T follicular helper cell (primary cell): Measurements from ENCODE around the gene IER5L.

Experiments
- DNase-seq: peaks from one replicate; pipeline ENCODE4 v3.0.0-alpha.2; 2020; ENCODE audit warnings: low read depth
- total RNA-seq, 2 experiments: gene quantifications; one replicate each; lab custom pipeline; 2026; lab: John Stamatoyannopoulos, UW

IER5L gene
- 1.6 to 6.2 reads per million in 2 experiments for total RNA-seq

DNA sequence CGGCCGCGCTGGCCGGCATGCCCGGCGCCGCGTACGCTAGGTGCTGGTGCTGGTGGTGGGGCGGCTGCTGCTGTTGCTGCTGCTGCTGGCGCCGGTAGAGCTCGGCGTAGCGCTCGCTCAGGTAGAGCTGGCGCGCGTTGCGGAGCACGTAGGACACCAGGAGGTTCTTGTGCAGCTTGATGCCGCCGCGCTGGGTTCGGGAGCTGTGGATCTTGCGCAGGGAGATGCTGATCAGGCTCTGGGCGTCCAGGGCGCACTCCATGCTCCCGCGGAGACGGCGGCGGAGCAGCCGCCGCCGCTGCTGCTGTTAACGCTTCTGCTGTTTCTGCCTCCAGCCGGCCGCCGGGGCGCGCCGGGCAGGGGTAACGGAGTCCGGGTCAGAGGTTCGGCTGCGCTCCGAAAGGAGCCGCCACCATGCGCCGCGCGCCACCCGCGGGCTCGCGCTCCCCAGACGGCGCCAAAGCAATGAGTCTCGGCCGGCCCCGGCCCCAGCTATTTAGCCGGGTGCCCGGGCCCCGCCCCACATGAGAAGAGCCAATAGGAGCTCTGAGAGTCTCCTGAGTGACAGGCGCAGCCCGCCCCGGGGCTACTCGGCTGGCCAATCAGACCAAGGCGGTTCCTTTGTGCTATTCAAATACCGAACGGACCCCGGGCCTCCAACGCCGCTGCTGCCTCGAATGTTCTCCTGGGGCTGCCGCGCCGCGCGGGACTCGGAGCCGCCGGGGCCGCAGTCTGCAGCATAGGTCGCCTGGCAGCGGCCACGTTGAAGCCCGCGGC lies at the start of gene IER5L:
Gene IER5L (minus strand): TSS at position 471 of the 777 bp plus-strand sequence. CDS start 209 bp downstream, at position 262.
- DNase-seq = peak; percentile 87

DNA sequence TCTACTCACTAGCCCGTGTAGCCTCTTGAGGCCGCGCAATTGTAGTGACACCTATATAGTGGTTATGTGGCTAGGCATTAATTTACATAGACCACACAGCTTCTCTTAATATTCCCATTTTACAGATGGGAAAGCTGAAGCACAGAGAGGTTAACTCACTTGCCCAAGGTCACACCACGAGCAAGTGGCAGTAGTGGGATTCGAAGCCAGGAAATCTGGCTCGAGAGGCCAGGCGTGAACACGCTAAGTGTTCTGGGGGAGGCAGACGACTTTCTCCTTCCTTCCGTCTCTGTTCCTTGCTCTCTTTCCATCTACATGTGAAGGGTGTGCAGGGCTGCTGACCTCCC lies 49.8 kb upstream of the IER5L start:
- no peak for DNase-seq

DNA sequence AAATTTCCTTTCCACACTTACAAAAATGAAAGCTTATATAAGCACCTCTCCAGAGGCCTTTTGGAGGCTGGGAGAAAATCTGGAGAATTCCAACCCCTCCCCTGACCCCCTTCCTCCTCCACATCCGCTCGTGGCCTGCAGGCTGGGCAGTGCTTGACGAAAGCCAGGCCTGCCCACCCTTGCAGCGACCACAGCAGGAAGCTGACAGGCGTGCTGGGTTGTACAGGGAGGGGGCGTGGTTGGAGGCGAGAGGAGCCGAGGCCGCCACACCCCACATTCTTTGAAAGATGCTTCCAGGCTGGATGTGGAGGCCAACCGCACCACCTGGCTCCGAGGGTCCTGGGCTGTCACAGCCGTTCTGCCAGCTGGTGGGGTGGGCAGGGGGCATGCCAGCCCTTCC lies 47.8 kb upstream of the IER5L start:
- DNase-seq = no peak

DNA sequence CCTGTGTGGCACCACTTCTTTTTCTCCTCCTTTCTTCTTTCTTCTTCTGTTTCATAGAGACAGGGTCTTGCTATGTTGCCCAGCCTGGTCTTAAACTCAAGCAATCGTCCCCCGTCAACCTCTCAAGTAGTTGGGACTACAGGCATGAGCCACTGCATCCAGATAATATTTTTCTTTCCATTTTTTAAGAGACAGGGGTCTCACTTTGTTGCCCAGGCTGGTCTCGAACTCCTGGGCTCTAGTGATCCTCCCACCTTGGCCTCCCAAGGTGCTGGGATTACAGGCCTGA lies 47.4 kb upstream of the IER5L start:
- DNase-seq = no peak

DNA sequence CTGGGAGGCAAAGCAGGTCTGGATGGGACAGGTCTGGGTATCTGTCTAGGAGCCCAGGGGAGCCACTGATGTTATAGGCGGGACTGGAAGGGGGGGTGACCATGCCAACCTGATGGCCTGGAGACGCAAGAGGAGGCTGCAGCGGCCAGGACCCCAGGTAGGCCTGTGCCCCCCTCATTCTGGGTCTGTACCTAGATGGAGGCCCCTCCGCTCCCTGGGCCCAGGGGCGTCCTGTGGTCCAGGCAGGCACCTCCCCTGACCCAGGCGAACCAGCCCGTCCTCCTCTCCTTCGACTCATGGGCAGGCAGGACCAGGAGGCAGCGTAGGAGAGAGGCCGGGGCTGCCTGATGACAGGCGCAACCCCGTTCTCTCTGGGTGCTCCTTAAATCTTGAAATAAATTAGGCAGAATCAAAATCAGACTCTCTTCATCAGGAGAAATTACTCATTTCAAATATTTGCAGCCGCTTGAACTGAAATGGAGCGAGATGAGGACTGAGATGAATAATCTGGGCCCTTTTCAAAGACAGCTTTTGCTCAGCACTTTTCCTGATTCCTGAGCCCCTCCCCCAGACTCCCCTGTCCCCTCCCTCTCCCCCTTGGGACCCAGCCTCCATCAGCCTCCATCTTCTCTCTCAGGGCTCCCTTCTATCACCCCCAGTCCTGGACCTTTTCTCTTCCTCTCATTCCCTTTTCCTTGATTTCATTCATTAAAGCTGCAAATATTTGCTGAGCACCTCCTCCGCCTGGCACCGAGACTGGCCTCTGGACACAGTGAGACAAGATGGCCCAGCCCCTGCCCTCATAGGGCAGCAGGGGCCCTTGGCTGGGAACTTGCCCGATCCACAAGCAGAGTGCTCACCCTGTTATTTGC lies 46.8 kb upstream of the IER5L start:
- DNase-seq = no peak

DNA sequence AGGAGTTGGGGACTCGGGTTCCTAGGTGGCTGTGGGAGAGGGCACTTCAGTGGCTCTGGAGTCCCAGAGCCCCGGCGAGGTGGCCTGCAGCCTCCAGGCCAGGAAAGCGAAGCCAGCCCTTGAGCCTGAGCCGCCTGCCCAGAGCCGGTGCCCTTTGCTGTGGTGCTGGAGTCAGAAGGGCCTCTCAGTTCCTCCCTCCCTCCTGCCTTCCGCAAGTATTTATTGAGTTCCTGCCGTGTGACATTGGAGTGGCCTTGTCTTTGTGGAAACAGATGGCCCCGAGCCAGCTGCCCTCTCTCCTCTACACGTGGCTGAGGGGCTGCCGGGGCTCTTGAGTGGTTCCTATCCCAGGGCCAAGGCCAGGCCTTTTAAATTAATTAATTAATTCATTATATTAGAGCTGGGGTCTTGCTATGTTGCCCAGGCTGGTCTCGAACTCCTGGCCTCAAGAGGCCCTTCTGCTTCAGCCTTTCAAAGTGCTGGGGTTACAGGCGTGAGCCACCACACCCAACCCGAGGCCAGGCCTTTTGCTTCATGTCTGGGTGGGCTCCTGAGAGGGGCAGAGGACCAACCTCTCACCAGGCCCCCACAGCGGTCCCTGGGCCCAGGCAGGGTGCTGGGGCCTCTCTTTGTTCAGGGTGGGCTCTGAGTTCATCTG lies 45.6 kb upstream of the IER5L start:
- DNase-seq = no peak

DNA sequence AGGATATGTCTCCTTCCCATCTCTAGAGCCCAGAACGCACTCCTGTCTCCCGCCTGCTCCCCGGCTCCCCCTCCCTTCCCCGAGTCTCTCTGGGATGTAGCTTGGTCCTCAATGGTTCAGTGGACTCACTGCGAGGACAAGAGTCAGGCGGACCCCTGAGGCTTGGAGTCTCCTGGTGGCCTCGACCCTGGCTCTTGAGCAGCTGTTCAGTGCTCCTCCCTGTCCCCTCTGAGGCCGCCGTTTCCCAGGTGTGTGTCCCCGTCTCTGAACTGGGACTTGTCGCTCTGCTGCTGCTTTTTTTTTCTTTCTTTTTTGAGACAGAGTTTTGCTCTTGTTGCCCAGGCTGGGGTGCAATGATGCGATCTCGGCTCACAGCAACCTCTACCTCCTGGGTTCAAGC lies 44.8 kb upstream of the IER5L start:
- no peak for DNase-seq

DNA sequence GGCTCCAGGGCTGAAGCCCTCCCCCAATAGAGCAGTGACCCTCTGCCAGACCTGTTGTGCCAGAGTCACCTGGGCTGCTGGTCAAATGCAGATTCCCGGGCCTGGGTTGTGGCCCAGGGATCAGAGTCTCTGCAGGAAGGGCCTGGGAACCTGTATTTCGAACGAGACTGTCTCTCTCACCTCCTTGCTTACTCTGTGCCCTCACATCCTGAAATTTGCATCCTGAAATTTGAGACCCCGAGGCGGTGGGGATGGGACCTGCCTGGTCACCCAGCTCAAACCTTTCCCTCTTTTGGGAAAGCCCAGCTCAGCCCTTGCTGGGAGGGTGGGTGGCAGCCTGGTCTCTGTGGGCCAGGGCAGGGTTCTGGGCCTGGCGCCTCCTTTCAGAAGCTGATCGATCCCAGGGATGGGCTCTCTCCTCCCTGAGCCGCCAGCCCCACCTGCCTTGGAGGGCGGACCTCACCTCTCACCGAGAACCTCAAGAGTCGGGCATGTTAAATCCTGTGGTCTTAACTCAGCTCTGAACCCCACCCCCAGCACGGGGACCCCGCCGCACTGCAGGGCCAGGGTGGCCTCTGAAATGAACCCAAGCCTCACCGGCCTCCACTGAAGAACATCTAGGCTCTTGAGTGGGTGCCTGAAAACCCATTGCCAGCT lies 44.0 kb upstream of the IER5L start:
- DNase-seq = no peak

DNA sequence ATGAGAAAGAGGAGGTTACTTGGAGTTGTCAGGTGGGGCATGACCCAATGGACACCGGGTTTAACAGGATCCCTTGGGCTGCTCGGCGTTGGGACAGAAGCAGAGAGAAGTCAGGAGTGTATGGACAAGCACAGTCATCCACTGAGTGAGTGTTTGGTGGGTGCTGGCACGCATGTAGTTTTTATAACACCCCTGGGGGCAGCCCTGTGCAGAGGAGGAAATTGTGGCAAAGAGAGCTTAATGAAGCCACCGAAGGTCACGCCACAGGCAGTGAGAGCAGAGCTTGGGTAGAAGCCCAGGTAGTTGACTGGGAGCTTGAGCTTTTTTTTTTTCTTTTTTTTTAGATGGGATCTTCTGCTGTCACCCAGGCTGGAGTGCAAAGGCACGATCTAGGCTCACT lies 43.2 kb upstream of the IER5L start:
- DNase-seq = no peak

DNA sequence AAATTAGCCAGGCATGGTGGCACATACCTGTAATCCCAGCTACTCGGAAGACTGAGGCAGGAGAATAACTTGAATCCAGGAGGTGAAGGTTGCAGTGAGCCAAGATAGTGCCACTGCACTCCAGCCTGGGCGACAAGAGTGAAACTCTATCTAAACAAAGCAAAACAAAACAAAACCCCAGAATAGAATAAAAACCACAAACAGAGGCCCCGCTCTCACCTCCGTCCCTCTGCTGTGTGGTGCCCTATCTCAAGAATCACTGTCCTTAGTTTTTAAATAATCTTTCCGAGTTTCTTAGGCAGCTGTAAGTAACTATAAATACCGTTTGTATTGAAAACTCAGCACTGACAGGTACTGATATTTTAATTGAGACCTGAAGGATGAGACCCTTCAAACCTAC lies 42.7 kb upstream of the IER5L start:
- no peak for DNase-seq

DNA sequence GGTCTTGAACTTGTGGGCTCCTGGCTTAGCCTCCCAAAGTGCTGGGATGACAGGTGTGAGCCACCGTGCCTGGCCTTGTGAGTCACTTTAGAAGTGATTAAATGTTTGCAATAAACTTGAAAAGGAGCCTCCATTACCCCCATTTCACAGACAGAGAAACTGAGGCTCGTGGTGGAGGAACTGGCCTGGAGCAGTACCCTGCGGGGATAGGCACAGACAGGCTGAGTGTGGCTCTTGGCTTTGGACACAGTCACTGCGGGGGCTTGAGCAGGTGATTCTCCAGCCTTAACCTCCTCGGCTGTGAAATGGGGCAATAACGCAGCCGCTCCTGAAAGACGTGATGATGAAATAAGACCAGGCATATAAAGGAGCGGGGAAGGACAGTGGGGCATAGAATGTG lies 40.9 kb upstream of the IER5L start:
- DNase-seq = no peak

DNA sequence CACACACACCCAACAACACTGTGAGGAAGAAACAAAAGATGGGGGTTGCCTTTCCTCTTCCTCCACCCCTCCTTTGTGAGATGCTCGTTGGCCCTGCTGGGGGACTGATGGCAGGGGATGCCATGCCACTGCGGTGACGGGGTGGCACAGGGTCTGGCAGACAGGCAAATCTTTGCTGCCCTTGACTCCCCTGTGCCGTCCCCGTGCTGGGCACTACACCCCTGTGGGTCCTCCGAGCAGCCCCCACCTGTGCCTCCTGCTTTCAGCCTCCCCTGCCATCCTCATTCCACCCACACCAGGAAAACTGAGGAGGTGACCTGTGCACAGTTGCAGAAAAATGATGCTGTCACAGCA lies 40.2 kb upstream of the IER5L start:
- DNase-seq = no peak

DNA sequence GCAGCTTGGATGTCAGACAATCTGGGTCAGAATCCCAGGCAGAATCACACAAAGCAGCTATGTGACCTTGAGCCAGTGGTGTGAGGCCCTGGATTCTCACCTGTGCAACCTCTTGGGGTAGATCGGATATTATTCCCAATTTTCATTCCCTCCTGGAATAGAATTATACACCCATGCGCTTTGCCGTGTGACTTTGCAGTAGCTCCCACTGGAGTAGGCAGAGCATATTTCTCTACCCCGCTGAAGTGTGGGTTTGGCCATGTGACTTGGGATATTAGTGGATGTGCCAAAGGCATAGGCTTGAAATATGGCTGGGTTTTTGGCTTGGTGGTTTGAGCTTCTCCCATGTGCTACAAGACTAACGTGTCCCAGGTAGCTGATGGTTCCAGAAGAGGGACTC lies 35.5 kb upstream of the IER5L start:
- DNase-seq = no peak

DNA sequence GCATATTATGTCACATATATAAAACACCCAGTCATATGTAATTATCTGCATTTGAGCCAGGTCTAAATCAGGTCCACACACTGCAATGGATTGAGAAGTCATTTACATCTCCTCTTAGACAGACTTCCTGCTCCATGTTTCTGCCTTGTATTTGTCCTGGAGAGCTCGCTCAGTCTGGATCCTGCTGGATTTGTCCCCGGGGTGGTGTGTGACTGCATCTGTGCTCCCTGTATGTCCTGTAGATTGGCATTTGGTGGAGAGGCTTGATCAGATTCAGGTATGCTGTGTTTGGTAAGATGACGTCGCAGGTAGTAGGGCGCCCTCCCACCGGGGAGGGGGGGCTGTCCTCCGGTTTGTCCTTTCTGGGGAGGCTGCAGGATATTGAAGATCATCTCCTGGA lies 33.6 kb upstream of the IER5L start:
- no peak for DNase-seq

DNA sequence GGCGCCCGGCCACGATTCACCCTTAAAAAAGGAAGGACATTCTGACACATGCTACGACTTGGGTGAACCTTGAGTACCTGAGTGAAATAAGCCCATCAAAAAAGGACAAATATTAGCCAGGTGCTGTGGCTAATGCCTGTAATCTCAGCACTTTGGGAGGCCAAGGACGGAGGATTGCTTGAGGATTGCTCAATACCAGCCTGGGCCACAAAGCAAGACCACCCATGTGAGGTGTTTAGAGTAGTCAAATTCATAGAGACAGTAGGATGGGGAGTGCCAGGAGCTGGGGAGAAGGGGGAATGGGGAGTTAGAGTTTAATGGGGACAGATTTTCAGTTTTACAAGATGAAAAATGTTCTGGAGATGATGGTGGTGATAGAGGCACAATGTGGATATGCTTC lies 32.1 kb upstream of the IER5L start:
- no peak for DNase-seq

DNA sequence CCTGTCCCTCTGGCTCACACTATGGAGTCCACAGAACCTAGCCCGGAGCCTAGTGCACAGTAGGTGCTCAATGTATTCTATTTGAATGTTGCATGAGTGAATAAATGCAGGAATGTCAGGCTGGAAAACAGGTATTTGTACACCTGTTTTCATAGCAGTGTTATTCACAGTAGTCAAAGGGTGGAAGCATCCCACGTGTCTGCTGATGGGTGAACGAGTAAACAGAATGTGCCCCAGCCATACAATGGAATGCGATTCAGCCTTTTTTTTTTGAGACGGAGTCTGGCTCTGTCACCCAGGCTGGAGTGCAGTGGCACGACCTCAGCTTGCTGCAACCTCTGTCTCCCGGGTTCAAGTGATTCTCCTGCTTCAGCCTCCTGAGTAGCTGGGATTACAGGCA lies 31.5 kb upstream of the IER5L start:
- no peak for DNase-seq

DNA sequence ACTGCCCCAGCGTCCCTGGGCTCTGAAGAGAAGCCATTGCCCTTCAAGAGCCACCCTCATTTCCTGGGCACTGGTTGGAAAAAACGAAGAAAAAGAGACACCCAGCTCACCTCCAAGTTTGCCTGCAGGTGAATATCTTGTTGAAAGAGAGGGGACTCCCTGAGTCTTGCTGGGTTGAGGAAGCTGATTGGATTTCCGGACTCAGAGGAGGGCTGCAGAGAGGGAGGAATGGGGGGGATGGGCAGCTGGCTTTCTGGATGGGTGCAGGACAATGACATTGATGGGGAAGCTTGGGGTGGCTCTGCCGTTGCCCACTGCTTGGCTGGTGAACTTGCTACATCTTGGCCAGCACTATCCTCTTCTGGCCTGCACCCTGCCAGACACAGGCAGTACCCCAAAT lies 31.0 kb upstream of the IER5L start:
- DNase-seq = no peak

DNA sequence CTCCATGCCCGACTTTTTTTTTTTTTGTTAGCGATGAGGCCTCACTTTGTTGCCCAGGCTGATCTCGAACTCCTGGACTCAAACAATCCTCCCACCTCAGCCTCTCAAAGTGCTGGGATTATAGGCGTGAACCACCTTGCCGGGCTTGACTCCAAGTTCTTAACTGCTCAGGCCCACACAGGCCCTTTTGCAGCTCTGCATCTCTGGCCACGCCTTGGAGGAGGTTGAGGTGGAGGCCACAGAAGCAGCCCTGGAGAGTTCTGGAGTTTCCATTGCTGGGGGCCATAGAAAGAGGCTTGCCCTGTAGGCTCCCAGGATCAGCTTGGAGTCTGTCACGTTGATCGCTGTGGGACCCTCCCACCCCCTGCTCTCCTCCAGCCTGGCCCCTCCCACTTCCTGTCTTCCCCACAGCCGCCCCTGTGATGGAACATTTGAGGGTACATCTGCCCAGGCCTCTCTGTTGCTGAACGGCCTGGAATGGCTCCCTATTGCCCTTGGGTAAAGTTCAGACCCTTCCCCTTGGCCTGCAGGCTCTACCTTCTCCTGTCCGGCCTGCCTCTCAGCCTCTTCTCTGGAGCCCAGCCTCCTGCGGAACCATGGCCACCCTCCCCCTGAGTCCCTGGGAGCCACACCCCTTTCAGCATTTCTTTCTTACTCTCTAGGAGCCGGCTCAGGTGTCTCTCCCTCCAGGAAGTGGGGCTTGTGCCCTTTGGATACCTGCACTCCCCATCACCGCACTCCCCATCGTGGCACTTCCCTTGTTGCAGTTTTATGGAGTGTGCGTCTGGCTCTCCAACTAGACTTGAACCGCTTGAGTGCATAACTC lies 30.4 kb upstream of the IER5L start:
- DNase-seq = no peak

DNA sequence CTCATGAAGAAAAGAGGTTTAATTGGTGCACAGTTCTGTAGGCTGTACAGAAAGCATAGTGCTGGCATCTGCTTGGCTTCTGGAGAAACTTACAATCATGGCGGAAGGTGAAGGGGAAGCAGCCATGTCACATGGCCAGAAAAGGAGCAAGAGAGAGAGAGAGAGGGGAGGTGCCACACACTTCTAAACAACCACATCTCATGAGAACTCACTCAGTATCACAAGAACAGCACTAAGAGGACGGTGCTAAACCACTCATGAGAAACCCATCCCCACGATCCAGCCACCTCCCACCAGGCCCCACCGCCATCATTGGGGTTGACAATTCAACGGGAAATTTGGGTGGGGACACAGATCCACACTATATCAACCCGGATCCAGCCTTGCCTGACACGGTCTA lies 28.8 kb upstream of the IER5L start:
- no peak for DNase-seq

DNA sequence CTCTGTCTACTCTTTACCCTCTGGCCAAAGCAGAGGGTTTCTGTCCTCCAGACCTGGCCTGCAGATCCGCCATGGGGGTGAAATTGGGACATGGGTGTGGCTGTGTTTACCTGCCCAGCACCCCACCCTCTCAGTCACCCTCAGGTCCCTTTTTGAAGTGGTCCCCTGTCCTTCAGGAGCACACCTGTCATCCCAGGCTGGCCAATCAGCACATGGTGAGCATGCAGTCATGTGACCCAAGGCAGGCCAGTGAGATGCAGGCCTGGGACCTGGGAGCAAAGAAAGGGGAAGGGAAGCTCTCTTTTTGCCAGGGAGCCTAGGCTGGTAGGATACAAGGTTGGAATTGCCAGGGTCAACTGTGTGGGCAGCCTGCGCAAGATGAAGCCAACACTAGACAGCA lies 28.3 kb upstream of the IER5L start:
- DNase-seq = no peak

DNA sequence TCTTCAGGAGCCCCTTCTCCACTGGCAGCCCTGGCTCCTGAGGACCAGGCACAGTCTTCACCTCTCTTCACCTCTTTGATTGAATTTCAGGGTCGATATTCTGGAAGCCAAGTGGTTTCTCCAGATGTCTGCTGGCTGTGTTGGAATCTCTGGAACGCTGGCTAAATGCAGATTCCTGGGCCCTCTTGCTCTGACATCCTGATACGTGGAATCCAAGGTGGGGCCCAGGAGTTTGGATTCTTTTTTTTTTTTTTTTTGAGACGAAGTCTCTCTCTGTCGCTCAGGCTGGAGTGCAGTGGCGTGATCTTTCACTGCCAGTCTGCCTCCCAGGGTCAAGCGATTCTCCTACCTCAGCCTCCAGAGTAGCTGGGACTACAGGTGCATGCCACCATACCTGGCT lies 26.8 kb upstream of the IER5L start:
- DNase-seq = no peak

DNA sequence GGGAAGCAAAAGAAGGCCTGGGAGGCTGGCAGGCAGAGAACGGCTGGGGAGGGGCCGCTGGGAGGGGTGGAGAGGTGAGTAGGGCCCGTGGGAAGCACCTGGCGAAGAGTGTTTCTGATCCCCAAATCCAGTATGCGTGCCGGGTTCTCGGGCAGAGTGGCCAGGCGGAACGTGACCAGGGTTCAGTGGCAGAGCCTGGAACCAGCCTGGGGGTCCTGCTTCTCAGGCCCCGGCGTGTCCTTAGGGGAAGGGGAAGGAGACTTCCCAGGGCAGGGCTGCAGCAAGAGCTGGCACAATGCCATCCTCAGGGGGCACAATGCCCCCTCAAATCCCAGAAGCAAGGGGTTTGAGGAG lies 25.5 kb upstream of the IER5L start:
- DNase-seq = no peak
